Mesothelial cell of epicardium (in vitro differentiated cells): ENCODE results near the gene BNC2. TPM values are rescaled to one million over a fixed set of nuclear protein-coding genes. Genes with fewer than 3 reads are reported as not detected.
A peak's percentile ranks its signal among the peaks of the same experiment; 100 is the strongest.

ENCODE experiments used
- DNase-seq, 2 experiments: peaks; one replicate each; pipeline ENCODE4 v3.0.0; 2021; ENCODE audit warnings: low spot score in 2 of 2; ENCODE audit not compliant: unreplicated experiment in 2 of 2
- H3K27ac Mint-ChIP-seq: 2 replicates; pipeline ENCODE4 v1.8.0; 2021; ENCODE audit warnings: mixed read lengths
- H3K27me3 Mint-ChIP-seq: 2 replicates; pipeline ENCODE4 v1.8.0; 2021; ENCODE audit warnings: low read depth, mixed read lengths
- H3K36me3 Mint-ChIP-seq: 2 replicates; pipeline ENCODE4 v1.8.0; 2021; ENCODE audit warnings: mixed read lengths
- H3K4me1 Mint-ChIP-seq: 2 replicates; pipeline ENCODE4 v1.8.0; 2021; ENCODE audit warnings: mixed read lengths
- H3K4me3 Mint-ChIP-seq: 2 replicates; pipeline ENCODE4 v1.8.0; 2021; ENCODE audit warnings: mild to moderate bottlenecking, moderate library complexity, mixed read lengths
- H3K9me3 Mint-ChIP-seq: 2 replicates; pipeline ENCODE4 v1.8.0; 2021; ENCODE audit warnings: mixed read lengths
- total RNA-seq: library from RNA; stranded (reverse); gene quantifications from 3 replicates; pipeline ENCODE4 v1.2.1, GENCODE V29; 2021
- TF ChIP-seq, protein P1 (sequence below): fragments of 200-600 bp; sonication (generic); IDR thresholded peaks from one replicate; pipeline ENCODE4 v1.5.0; 2021; ENCODE audit warnings: antibody characterized with exemption; ENCODE audit not compliant: unreplicated experiment

The BNC2 gene
- total RNA-seq, 1 donor from 2014 or later, result 45.1 TPM

DNA sequence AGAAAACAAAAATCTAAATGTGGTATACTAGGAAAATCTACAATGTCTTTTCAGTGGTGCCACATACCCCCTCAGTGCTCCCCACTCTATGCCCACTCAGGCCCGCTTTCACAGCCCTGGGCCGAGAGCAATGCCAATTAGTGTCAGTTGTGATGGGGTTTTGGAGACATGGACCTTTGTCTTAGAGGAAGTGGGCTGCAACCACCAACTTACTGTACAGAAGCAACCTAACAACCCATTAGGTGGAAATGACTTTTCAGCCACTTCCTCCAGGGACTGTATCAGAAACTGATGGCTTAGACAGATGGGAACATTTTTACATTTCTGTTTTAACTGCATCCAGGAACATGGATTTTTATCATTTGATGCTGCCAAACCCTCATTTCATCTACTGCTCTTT, 268.0 kb downstream of the BNC2 start:
- Mint-ChIP-seq H3K9me3 (no peaks in the 10 kb centered on the region), H3K27me3 (no peaks in the 10 kb centered on the region), H3K4me3 (no peak overlapping the region), H3K36me3 (no peaks in the 10 kb centered on the region), H3K4me1 (peaks cover 11% of the 10 kb centered on the region), H3K27ac (no peak overlapping the region)
- TF ChIP-seq, protein P1, sequence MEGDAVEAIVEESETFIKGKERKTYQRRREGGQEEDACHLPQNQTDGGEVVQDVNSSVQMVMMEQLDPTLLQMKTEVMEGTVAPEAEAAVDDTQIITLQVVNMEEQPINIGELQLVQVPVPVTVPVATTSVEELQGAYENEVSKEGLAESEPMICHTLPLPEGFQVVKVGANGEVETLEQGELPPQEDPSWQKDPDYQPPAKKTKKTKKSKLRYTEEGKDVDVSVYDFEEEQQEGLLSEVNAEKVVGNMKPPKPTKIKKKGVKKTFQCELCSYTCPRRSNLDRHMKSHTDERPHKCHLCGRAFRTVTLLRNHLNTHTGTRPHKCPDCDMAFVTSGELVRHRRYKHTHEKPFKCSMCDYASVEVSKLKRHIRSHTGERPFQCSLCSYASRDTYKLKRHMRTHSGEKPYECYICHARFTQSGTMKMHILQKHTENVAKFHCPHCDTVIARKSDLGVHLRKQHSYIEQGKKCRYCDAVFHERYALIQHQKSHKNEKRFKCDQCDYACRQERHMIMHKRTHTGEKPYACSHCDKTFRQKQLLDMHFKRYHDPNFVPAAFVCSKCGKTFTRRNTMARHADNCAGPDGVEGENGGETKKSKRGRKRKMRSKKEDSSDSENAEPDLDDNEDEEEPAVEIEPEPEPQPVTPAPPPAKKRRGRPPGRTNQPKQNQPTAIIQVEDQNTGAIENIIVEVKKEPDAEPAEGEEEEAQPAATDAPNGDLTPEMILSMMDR, result no peak
- no peak for DNase-seq

GRCh38 chr9:16601991-16602390, 268.5 kb downstream of the BNC2 start:
- Mint-ChIP-seq H3K4me3 (no peak overlapping the region), H3K27ac (no peak overlapping the region), H3K4me1 (peaks cover 13% of the 10 kb centered on the region), H3K27me3 (no peaks in the 10 kb centered on the region), H3K36me3 (no peaks in the 10 kb centered on the region), H3K9me3 (no peaks in the 10 kb centered on the region)
- DNase-seq, result no peak
- TF ChIP-seq, protein P1, result no peak

GRCh38 chr9:16598316-16598715, 272.2 kb downstream of the BNC2 start:
- H3K4me1 Mint-ChIP-seq, result peaks cover 39% of the 10 kb centered on the region
- H3K9me3 Mint-ChIP-seq, result no peaks in the 10 kb centered on the region
- no peaks in the 10 kb centered on the region for H3K27me3 Mint-ChIP-seq
- H3K36me3 Mint-ChIP-seq, result no peaks in the 10 kb centered on the region
- H3K4me3 Mint-ChIP-seq, result no peak overlapping the region
- TF ChIP-seq, protein P1, result no peak
- DNase-seq, result no peak
- H3K27ac Mint-ChIP-seq, result no peak overlapping the region

DNA sequence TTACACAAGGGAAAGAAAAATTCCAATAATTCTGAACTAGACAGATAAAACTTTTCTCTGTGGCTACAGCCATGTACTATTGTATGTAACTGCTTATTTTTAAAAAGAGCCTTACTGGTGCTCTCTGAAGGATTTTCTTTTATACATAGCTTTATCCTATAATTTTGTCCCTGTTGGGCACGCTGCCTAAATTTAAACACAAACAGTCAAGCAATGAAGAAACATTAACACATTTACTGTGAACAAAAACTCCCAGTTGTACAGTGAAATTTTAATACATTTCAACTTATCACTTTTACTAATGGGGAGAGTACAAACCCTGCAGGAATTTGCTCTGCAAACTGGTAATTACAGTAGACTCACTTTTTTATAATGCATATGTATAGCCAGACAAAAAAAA, 273.3 kb downstream of the BNC2 start:
- no peaks in the 10 kb centered on the region for H3K36me3 Mint-ChIP-seq
- peak overlapping the region; percentile 81 for H3K27ac Mint-ChIP-seq
- no peaks in the 10 kb centered on the region for H3K27me3 Mint-ChIP-seq
- H3K4me3 Mint-ChIP-seq, result no peak overlapping the region
- TF ChIP-seq, protein P1, result no peak
- no peaks in the 10 kb centered on the region for H3K9me3 Mint-ChIP-seq
- no peak for DNase-seq
- peaks cover 39% of the 10 kb centered on the region for H3K4me1 Mint-ChIP-seq

DNA sequence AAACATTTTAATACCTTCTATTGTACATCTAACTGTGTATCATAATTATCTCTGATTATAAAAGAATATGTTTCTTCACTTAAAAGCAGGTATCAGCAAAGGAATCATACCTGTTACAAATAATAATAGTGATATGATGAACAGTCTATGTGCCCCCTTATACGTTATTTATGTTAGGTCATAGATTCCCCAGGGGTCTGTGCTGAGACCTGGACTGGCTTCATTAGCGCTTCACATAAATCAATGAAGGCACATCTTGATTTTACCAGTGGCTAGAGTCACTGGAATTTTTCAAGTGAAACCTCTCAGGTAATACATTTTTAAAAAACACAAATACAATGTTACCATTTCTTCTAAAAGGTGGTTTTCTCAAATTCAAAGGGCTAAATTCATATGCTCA, 275.2 kb downstream of the BNC2 start:
- no peak for DNase-seq
- no peak overlapping the region for H3K27ac Mint-ChIP-seq
- H3K27me3 Mint-ChIP-seq, result no peaks in the 10 kb centered on the region
- H3K36me3 Mint-ChIP-seq, result no peaks in the 10 kb centered on the region
- TF ChIP-seq, protein P1, result no peak
- no peaks in the 10 kb centered on the region for H3K9me3 Mint-ChIP-seq
- no peak overlapping the region for H3K4me3 Mint-ChIP-seq
- H3K4me1 Mint-ChIP-seq, result peaks cover 39% of the 10 kb centered on the region

DNA sequence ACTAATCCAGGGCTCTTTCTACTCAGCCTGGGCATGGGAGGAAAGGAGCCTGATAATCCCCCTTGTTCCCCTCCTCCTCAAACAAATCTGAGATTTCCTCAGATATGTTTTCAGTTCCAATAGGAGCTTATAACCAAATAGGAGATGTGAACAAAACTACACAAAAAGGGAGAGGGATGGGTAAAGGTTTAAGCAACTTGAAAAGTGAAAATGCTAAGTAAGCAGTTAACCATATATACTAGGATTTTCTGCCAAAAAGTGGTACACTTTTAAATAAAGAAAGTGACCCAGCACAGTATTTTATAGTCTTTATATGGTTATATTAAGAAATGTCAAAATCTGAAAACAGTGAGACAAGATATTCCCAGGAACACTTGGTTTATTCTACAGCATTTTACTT, 275.7 kb downstream of the BNC2 start:
- Mint-ChIP-seq H3K36me3 (no peaks in the 10 kb centered on the region), H3K4me3 (no peak overlapping the region), H3K27me3 (no peaks in the 10 kb centered on the region), H3K4me1 (peaks cover 39% of the 10 kb centered on the region), H3K27ac (no peak overlapping the region), H3K9me3 (no peaks in the 10 kb centered on the region)
- TF ChIP-seq, protein P1, result no peak
- DNase-seq, result no peak
